ENCODE results near the gene CPS1.

DNA sequence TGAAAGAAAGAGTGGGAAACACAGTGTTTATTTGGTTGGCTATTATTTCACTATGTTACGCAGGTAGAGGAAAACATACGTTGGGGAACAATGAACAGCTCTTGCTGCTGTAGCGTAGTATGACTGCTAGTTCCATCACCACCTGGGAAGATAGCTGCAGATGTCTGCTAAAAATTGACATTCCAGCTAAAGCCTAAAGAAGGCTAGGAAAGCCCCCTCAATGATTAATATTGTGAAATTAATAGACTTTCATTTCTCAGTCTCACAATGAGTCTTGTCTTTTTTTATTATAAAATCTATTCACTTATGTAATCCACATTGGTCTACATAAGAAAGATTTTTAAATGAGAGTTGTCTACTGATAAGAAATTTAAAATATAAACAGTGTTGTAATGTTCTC lies 165.7 kb downstream of the CPS1 start:
- TF ChIP-seq, protein P1, sequence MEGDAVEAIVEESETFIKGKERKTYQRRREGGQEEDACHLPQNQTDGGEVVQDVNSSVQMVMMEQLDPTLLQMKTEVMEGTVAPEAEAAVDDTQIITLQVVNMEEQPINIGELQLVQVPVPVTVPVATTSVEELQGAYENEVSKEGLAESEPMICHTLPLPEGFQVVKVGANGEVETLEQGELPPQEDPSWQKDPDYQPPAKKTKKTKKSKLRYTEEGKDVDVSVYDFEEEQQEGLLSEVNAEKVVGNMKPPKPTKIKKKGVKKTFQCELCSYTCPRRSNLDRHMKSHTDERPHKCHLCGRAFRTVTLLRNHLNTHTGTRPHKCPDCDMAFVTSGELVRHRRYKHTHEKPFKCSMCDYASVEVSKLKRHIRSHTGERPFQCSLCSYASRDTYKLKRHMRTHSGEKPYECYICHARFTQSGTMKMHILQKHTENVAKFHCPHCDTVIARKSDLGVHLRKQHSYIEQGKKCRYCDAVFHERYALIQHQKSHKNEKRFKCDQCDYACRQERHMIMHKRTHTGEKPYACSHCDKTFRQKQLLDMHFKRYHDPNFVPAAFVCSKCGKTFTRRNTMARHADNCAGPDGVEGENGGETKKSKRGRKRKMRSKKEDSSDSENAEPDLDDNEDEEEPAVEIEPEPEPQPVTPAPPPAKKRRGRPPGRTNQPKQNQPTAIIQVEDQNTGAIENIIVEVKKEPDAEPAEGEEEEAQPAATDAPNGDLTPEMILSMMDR (conservative IDR thresholded peaks at IDR 0.05; ENCODE audit: low read depth, low read length) = no peak
- TF ChIP-seq RAD21 (IDR thresholded peaks at IDR 0.05; ENCODE audit: low read length) = no peak
- no peak for TF ChIP-seq POLR2A (IDR thresholded peaks at IDR 0.05; ENCODE audit: low read depth, low read length)

Measured in IMR-90 (cell line).